Measurements from ENCODE around the gene NBEA.

The NBEA gene

GRCh38 chr13:35140831-35141230 lies 198.8 kb downstream of the NBEA start:
- Histone ChIP-seq H3K9me3 (ENCODE audit: control insufficient read depth, low read length) (no peaks in the 10 kb centered on the region), H3K27ac (ENCODE audit: low read depth, low read length, severe bottlenecking) (no peak overlapping the region), H3K4me1 (ENCODE audit: control insufficient read depth, insufficient read depth, low read length, poor library complexity, severe bottlenecking) (no peaks in the 10 kb centered on the region), H3K36me3 (ENCODE audit: control insufficient read depth, insufficient read depth, low read length) (no peaks in the 10 kb centered on the region), H3K4me3 (ENCODE audit: extremely low read depth, insufficient read depth, low read length, poor library complexity, severe bottlenecking) (no peak overlapping the region)

GRCh38 chr13:35143123-35143522 lies 201.1 kb downstream of the NBEA start:
- Histone ChIP-seq H3K4me1 (ENCODE audit: control insufficient read depth, insufficient read depth, low read length, poor library complexity, severe bottlenecking) (no peaks in the 10 kb centered on the region), H3K4me3 (ENCODE audit: extremely low read depth, insufficient read depth, low read length, poor library complexity, severe bottlenecking) (no peak overlapping the region), H3K9me3 (ENCODE audit: control insufficient read depth, low read length) (no peaks in the 10 kb centered on the region), H3K36me3 (ENCODE audit: control insufficient read depth, insufficient read depth, low read length) (no peaks in the 10 kb centered on the region), H3K27ac (ENCODE audit: low read depth, low read length, severe bottlenecking) (no peak overlapping the region)
- 96 to 100% methylated on average over 4 to 5 of the region's 6 CpGs for WGBS, 2 experiments (ENCODE audit: insufficient coverage in 2 of 2)

GRCh38 chr13:35144166-35144890 lies 202.3 kb downstream of the NBEA start:
- Histone ChIP-seq H3K4me1 (ENCODE audit: control insufficient read depth, insufficient read depth, low read length, poor library complexity, severe bottlenecking) (no peaks in the 10 kb centered on the region), H3K9me3 (ENCODE audit: control insufficient read depth, low read length) (no peaks in the 10 kb centered on the region), H3K4me3 (ENCODE audit: extremely low read depth, insufficient read depth, low read length, poor library complexity, severe bottlenecking) (no peak overlapping the region), H3K36me3 (ENCODE audit: control insufficient read depth, insufficient read depth, low read length) (no peaks in the 10 kb centered on the region), H3K27ac (ENCODE audit: low read depth, low read length, severe bottlenecking) (no peak overlapping the region)
- 88% methylated on average over 1 of the region's 2 CpGs; no CpG with 5 or more reads in 1 of the 2 experiments for WGBS, 2 experiments (ENCODE audit: insufficient coverage in 2 of 2)

DNA sequence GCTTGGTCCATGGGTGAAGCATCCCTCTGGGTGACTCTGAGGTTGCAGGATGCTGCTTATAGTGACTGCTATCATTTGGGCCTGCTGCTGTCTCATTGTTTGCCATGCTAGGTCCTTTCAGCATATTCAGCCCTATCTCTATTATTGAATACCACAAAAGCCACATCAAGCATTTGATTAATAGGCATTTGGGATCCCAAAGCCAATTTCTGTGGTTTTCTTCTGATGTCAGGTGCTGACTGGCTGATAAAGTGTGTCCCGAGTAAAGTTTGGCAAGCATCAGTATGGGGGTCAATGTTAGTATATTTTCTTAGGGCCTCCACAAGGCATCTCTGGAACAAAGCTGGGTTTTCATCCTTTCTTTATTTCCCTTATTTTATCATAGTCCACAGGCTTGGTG lies 204.6 kb downstream of the NBEA start:
- Histone ChIP-seq H3K36me3 (ENCODE audit: control insufficient read depth, insufficient read depth, low read length) (no peaks in the 10 kb centered on the region), H3K9me3 (ENCODE audit: control insufficient read depth, low read length) (no peaks in the 10 kb centered on the region), H3K4me1 (ENCODE audit: control insufficient read depth, insufficient read depth, low read length, poor library complexity, severe bottlenecking) (no peaks in the 10 kb centered on the region), H3K4me3 (ENCODE audit: extremely low read depth, insufficient read depth, low read length, poor library complexity, severe bottlenecking) (no peak overlapping the region), H3K27ac (ENCODE audit: low read depth, low read length, severe bottlenecking) (no peak overlapping the region)
- no CpG with 5 or more reads among the region's 1 CpG for WGBS, 2 experiments (ENCODE audit: insufficient coverage in 2 of 2)

DNA sequence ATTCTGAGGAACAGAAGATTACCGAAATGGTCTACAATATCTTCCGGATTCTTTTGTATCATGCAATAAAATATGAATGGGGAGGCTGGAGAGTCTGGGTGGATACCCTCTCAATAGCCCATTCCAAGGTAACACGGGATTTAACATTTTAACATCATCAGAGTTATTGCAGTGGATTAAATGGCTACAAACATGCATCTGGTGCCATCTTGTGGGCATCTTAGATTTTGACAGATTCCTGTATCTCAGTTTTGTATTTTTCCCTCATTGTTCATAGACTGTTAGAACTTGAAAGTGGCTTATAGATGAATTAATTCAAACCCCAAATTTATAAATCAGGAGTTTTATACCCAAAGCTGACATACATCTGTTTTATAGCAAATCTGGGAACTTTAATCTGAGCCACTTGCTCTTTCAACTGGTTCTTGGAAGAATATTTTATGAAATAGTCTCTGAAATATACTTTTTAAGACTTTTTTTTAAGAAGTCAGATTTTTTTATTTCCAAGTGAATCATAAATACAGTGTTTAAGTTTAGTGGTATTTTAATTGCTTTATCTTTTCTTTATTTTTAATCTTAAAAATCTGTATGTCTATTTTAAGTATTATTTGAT lies 215.2 kb downstream of the NBEA start:
- no peaks in the 10 kb centered on the region for H3K9me3 ChIP-seq (ENCODE audit: control insufficient read depth, low read length)
- no peak overlapping the region for H3K4me3 ChIP-seq (ENCODE audit: extremely low read depth, insufficient read depth, low read length, poor library complexity, severe bottlenecking)
- no CpG with 5 or more reads among the region's 3 CpGs for WGBS, 2 experiments (ENCODE audit: insufficient coverage in 2 of 2)
- no peaks in the 10 kb centered on the region for H3K4me1 ChIP-seq (ENCODE audit: control insufficient read depth, insufficient read depth, low read length, poor library complexity, severe bottlenecking)
- H3K27ac ChIP-seq (ENCODE audit: low read depth, low read length, severe bottlenecking) = no peak overlapping the region
- no peaks in the 10 kb centered on the region for H3K36me3 ChIP-seq (ENCODE audit: control insufficient read depth, insufficient read depth, low read length)

DNA sequence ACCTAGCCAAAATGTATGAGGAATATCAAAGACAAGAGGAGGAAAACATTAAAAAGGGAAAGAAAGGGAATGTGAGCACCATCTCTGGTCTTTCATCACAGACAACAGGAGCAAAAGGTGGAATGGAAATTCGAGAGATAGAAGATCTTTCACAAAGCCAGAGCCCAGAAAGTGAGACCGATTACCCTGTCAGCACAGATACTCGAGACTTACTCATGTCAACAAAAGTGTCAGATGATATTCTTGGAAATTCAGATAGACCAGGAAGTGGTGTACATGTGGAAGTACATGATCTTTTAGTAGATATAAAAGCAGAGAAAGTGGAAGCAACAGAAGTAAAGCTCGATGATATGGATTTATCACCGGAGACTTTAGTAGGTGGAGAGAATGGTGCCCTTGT lies 217.0 kb downstream of the NBEA start:
- Histone ChIP-seq H3K36me3 (ENCODE audit: control insufficient read depth, insufficient read depth, low read length) (no peaks in the 10 kb centered on the region), H3K4me3 (ENCODE audit: extremely low read depth, insufficient read depth, low read length, poor library complexity, severe bottlenecking) (no peak overlapping the region), H3K27ac (ENCODE audit: low read depth, low read length, severe bottlenecking) (no peak overlapping the region), H3K4me1 (ENCODE audit: control insufficient read depth, insufficient read depth, low read length, poor library complexity, severe bottlenecking) (no peaks in the 10 kb centered on the region), H3K9me3 (ENCODE audit: control insufficient read depth, low read length) (no peaks in the 10 kb centered on the region)
- 85 to 91% methylated on average over 4 to 5 of the region's 5 CpGs for WGBS, 2 experiments (ENCODE audit: insufficient coverage in 2 of 2)

- H3K36me3 ChIP-seq (ENCODE audit: control insufficient read depth, insufficient read depth, low read length) = no peaks in the 10 kb centered on the region
- no peak overlapping the region for H3K4me3 ChIP-seq (ENCODE audit: extremely low read depth, insufficient read depth, low read length, poor library complexity, severe bottlenecking)
- H3K27ac ChIP-seq (ENCODE audit: low read depth, low read length, severe bottlenecking) = no peak overlapping the region
- WGBS, 2 experiments (ENCODE audit: insufficient coverage in 2 of 2) = 100% methylated on average over 2 of the region's 3 CpGs; no CpG with 5 or more reads in 1 of the 2 experiments
- H3K9me3 ChIP-seq (ENCODE audit: control insufficient read depth, low read length) = no peaks in the 10 kb centered on the region
- H3K4me1 ChIP-seq (ENCODE audit: control insufficient read depth, insufficient read depth, low read length, poor library complexity, severe bottlenecking) = no peaks in the 10 kb centered on the region
Measured at GRCh38 chr13:35160896-35161295, 218.8 kb downstream of the NBEA start.

DNA sequence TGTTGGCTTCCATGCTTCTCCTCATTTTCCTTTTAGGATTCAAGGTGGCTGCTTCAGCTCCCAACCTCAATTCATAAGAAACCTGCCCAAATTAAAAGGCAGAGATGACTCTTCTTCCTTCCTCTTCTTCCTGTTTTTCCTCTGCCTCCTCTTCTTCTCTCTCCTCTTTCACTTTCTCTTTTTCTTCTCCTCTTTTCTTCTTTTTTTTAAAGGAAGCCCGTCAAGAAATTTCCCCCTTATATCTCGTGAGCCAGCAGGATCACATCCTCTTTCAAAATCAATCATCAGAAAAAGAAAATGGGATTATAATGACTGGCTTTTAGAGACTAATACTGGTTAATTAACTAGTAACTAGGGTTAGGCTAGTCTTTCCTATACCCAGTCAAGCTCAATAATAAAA lies 220.3 kb downstream of the NBEA start:
- WGBS, 2 experiments (ENCODE audit: insufficient coverage in 2 of 2) = no CpG with 5 or more reads among the region's 2 CpGs
- Histone ChIP-seq H3K4me1 (ENCODE audit: control insufficient read depth, insufficient read depth, low read length, poor library complexity, severe bottlenecking) (no peaks in the 10 kb centered on the region), H3K9me3 (ENCODE audit: control insufficient read depth, low read length) (no peaks in the 10 kb centered on the region), H3K27ac (ENCODE audit: low read depth, low read length, severe bottlenecking) (no peak overlapping the region), H3K4me3 (ENCODE audit: extremely low read depth, insufficient read depth, low read length, poor library complexity, severe bottlenecking) (no peak overlapping the region), H3K36me3 (ENCODE audit: control insufficient read depth, insufficient read depth, low read length) (no peaks in the 10 kb centered on the region)

DNA sequence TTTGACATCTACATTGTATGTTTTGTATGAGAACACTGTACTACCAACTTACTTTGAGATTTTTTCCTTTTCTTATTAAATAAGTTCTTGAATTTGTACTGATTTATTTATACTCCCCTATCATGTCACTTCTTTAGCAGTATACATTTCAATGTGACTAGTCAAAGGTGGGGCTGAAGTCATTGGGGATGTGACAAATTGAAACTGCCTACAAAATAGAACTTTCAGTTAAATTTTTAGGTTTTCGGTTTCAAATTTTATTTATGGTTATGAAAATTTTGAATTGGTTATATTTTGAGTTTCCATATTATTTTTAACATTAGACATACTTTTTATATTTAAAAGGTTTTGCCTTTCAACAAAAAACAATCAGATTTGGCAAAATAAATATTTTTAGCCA lies 221.6 kb downstream of the NBEA start:
- Histone ChIP-seq H3K4me1 (ENCODE audit: control insufficient read depth, insufficient read depth, low read length, poor library complexity, severe bottlenecking) (no peaks in the 10 kb centered on the region), H3K36me3 (ENCODE audit: control insufficient read depth, insufficient read depth, low read length) (no peaks in the 10 kb centered on the region), H3K4me3 (ENCODE audit: extremely low read depth, insufficient read depth, low read length, poor library complexity, severe bottlenecking) (no peak overlapping the region), H3K9me3 (ENCODE audit: control insufficient read depth, low read length) (no peaks in the 10 kb centered on the region), H3K27ac (ENCODE audit: low read depth, low read length, severe bottlenecking) (no peak overlapping the region)
- WGBS, 2 experiments (ENCODE audit: insufficient coverage in 2 of 2) = no CpG with 5 or more reads among the region's 1 CpG

GRCh38 chr13:35164324-35164932 lies 222.4 kb downstream of the NBEA start:
- no peak overlapping the region for H3K27ac ChIP-seq (ENCODE audit: low read depth, low read length, severe bottlenecking)
- no peaks in the 10 kb centered on the region for H3K36me3 ChIP-seq (ENCODE audit: control insufficient read depth, insufficient read depth, low read length)
- H3K9me3 ChIP-seq (ENCODE audit: control insufficient read depth, low read length) = no peaks in the 10 kb centered on the region
- no peaks in the 10 kb centered on the region for H3K4me1 ChIP-seq (ENCODE audit: control insufficient read depth, insufficient read depth, low read length, poor library complexity, severe bottlenecking)
- H3K4me3 ChIP-seq (ENCODE audit: extremely low read depth, insufficient read depth, low read length, poor library complexity, severe bottlenecking) = no peak overlapping the region

DNA sequence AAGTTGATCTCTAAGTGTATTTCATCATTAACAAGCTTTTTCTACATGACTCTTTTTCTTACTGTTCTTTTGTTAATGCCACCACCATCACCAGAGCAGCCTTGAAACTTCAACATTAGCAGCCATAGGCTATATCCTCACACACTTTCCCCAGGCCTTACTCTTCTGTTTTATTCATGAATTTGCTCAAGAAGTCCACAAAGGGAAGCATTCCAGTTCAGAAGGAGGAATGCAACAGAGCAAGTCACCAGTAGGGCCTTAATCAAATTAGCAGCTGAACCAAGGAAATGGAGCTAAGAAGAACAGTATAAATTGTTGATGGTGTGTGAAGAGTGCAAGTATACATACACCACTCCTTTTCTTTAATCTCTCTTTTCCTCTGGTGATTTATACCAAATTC lies 223.1 kb downstream of the NBEA start:
- Histone ChIP-seq H3K27ac (ENCODE audit: low read depth, low read length, severe bottlenecking) (no peak overlapping the region), H3K36me3 (ENCODE audit: control insufficient read depth, insufficient read depth, low read length) (no peaks in the 10 kb centered on the region), H3K4me3 (ENCODE audit: extremely low read depth, insufficient read depth, low read length, poor library complexity, severe bottlenecking) (no peak overlapping the region), H3K9me3 (ENCODE audit: control insufficient read depth, low read length) (no peaks in the 10 kb centered on the region), H3K4me1 (ENCODE audit: control insufficient read depth, insufficient read depth, low read length, poor library complexity, severe bottlenecking) (no peaks in the 10 kb centered on the region)
